Fibroblast of the aortic adventitia (primary cell): ENCODE data around the gene CHD5. TPM values are rescaled to one million over a fixed set of nuclear protein-coding genes. Genes with fewer than 3 reads are reported as not detected.
"Not testable (repeated sequence)": the region's sequence is repeated elsewhere in the genome, so short reads cannot be mapped to it uniquely, and the experiment has no call there.

Experiments used
- DNase-seq: peaks from one replicate; pipeline ENCODE4 v3.0.0-alpha.2; 2010; ENCODE audit warnings: low read depth
- H3K4me3 ChIP-seq: 2 replicates; pipeline ENCODE4 v1.5.1; 2011; ENCODE audit warnings: low read depth, mild to moderate bottlenecking, control low read depth, low read length, moderate library complexity
- CTCF ChIP-seq: IDR thresholded peaks from 2 replicates; pipeline ENCODE4 v1.5.1; 2011; ENCODE audit warnings: mild to moderate bottlenecking, low read length, control low read depth, inconsistent platforms; ENCODE audit not compliant: insufficient read depth
- total RNA-seq: library from RNA; depleted of rRNA; stranded (reverse); fragments of >200 nt; gene quantifications from 2 replicates; pipeline ENCODE4 v1.2.3, GENCODE V29; 2012; ENCODE audit warnings: low replicate concordance

Gene CHD5
- total RNA-seq, 1 donor, result 0.09 TPM

- no peak for DNase-seq
- no peak for TF ChIP-seq CTCF
- no peak overlapping the region for H3K4me3 ChIP-seq
These were observed 110.5 kb downstream of the CHD5 start for GRCh38 chr1:6069573-6069972.

- no peak for TF ChIP-seq CTCF
- no peak overlapping the region for H3K4me3 ChIP-seq
- no peak for DNase-seq
These were observed 111.2 kb downstream of the CHD5 start for GRCh38 chr1:6068932-6069331.

- DNase-seq, result no peak
- no peak overlapping the region for H3K4me3 ChIP-seq
- TF ChIP-seq CTCF, result no peak
These were observed 112.0 kb downstream of the CHD5 start for GRCh38 chr1:6068073-6068472.

- TF ChIP-seq CTCF, result no peak
- H3K4me3 ChIP-seq, result no peak overlapping the region
- DNase-seq, result no peak
These were observed 113.4 kb downstream of the CHD5 start for GRCh38 chr1:6066680-6067079.

GRCh38 chr1:6065093-6065858 is 114.8 kb downstream of the CHD5 start:
- no peak overlapping the region for H3K4me3 ChIP-seq
- no peak for TF ChIP-seq CTCF
- no peak for DNase-seq

- not testable (repeated sequence) for DNase-seq
These were observed 116.5 kb downstream of the CHD5 start for GRCh38 chr1:6063532-6064053.

GRCh38 chr1:6062670-6063069 is 117.5 kb downstream of the CHD5 start:
- TF ChIP-seq CTCF, result no peak
- H3K4me3 ChIP-seq, result no peak overlapping the region
- no peak for DNase-seq

More at GRCh38 chr1:6063532-6064053, 116.5 kb downstream of the CHD5 start:
- not testable (repeated sequence) for H3K4me3 ChIP-seq
